Thyroid gland (tissue), 4 donors: ENCODE results near the gene WLS.

Experiments used
- CTCF ChIP-seq, 6 experiments: fragments of 200-600 bp in 3 of 6; fragments of 450-650 bp in 3 of 6; sonication (generic) in 3 of 6; IDR thresholded peaks; one replicate each; pipeline ENCODE4 v1.5.1; 2016 to 2019; ENCODE audit warnings: antibody characterized with exemption in 6 of 6, mild to moderate bottlenecking in 2 of 6, inconsistent platforms in 1 of 6, moderate library complexity in 1 of 6
- POLR2A ChIP-seq, 2 donors: fragments of 450-650 bp; IDR thresholded peaks; one replicate each; pipeline ENCODE4 v1.6.1; 2017; ENCODE audit warnings: antibody characterized with exemption in 2 of 2, mild to moderate bottlenecking in 2 of 2, moderate library complexity in 1 of 2

- TF ChIP-seq CTCF (IDR thresholded peaks at IDR 0.05) (no peak), POLR2A (IDR thresholded peaks at IDR 0.05) (no peak)
Observed at GRCh38 chr1:68129536-68130250, 102.6 kb downstream of the WLS start.
